Upper lobe of right lung (tissue), 1 donor: ENCODE results near the gene CAPN14. TPM values are rescaled to one million over a fixed set of nuclear protein-coding genes. Genes with fewer than 3 reads are reported as not detected.
A peak's percentile ranks its signal among the peaks of the same experiment; 100 is the strongest.

ENCODE experiments used
- ATAC-seq: fragments of 200-7000 bp; cut with Tn5 transposase; one replicate; pipeline ENCODE4 v1.9.1; 2020; ENCODE audit warnings: mild to moderate bottlenecking, moderate library complexity
- DNase-seq: peaks from one replicate; pipeline ENCODE4 v3.0.0-alpha.2; 2020
- H3K27ac ChIP-seq: fragments of 200-600 bp; one replicate; pipeline ENCODE4 v1.8.0; 2022
- H3K27me3 ChIP-seq: fragments of 200-600 bp; one replicate; pipeline ENCODE4 v1.8.0; 2022; ENCODE audit warnings: mild to moderate bottlenecking
- H3K36me3 ChIP-seq: fragments of 200-600 bp; one replicate; pipeline ENCODE4 v1.8.0; 2022
- H3K4me1 ChIP-seq: fragments of 200-600 bp; one replicate; pipeline ENCODE4 v1.8.0; 2022
- H3K4me3 ChIP-seq: fragments of 200-600 bp; one replicate; pipeline ENCODE4 v1.8.0; 2022; ENCODE audit warnings: mild to moderate bottlenecking
- H3K9me3 ChIP-seq: fragments of 200-600 bp; one replicate; pipeline ENCODE4 v1.8.0; 2022
- intact Hi-C: fragments of 100-400 bp; cut with DNase I; formaldehyde crosslinking; loops from one replicate; pipeline ENCODE4 v1.11.0; 2022
- total RNA-seq: library from RNA; stranded (reverse); fragmentation: NEBNext Ultra II Directional; extraction: Animal tissue kit (Norgen Biotek cat#: 25700); gene quantifications from one replicate; pipeline ENCODE4 v1.2.1, GENCODE V29; 2021
- TF ChIP-seq, protein P1 (sequence below): fragments of 200-600 bp; IDR thresholded peaks from one replicate; pipeline ENCODE4 v1.8.0; 2022; ENCODE audit warnings: antibody characterized with exemption
- donor health status: DM: no; HTN: yes; CAD: no; lungs with severe emphysema.

Gene CAPN14
- total RNA-seq, 1 donor from 2014 or later = 0.26 TPM

- DNase-seq (no peak), ATAC-seq (peak; percentile 16)
- Histone ChIP-seq H3K27me3 (no peaks in the 10 kb centered on the region), H3K4me1 (no peaks in the 10 kb centered on the region), H3K27ac (peak overlapping the region; percentile 68), H3K36me3 (no peaks in the 10 kb centered on the region), H3K9me3 (no peaks in the 10 kb centered on the region), H3K4me3 (no peak overlapping the region)
- intact Hi-C loops = no loop called here
- TF ChIP-seq, protein P1, sequence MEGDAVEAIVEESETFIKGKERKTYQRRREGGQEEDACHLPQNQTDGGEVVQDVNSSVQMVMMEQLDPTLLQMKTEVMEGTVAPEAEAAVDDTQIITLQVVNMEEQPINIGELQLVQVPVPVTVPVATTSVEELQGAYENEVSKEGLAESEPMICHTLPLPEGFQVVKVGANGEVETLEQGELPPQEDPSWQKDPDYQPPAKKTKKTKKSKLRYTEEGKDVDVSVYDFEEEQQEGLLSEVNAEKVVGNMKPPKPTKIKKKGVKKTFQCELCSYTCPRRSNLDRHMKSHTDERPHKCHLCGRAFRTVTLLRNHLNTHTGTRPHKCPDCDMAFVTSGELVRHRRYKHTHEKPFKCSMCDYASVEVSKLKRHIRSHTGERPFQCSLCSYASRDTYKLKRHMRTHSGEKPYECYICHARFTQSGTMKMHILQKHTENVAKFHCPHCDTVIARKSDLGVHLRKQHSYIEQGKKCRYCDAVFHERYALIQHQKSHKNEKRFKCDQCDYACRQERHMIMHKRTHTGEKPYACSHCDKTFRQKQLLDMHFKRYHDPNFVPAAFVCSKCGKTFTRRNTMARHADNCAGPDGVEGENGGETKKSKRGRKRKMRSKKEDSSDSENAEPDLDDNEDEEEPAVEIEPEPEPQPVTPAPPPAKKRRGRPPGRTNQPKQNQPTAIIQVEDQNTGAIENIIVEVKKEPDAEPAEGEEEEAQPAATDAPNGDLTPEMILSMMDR = no peak
These were observed 36.2 kb upstream of the CAPN14 start for GRCh38 chr2:31253356-31254131.

DNA sequence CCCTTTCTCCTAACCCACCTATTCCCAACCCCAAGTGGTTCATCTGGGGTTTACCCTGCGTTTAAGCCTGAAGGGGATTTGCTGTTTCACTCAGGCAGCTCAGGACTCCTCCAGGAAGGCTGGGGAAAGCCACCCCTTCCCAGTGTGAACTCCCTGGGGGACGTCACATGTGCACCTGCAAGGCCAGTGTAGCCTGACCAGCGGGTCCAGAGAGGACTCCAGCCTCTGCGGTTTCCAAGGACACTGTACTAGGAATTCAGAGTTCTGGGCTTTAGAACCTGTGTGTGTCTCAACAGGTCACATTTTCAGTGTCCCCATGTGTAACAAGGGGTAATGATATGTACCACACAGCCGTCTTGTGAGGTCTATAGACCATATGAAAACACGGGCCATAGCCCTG is 34.5 kb upstream of the CAPN14 start:
- TF ChIP-seq, protein P1 = no peak
- Histone ChIP-seq H3K4me3 (no peak overlapping the region), H3K27ac (no peak overlapping the region), H3K36me3 (no peaks in the 10 kb centered on the region), H3K4me1 (no peaks in the 10 kb centered on the region), H3K9me3 (no peaks in the 10 kb centered on the region), H3K27me3 (no peaks in the 10 kb centered on the region)
- ATAC-seq (no peak), DNase-seq (no peak)
- intact Hi-C loops = no loop called here

GRCh38 chr2:31251018-31251417 is 33.7 kb upstream of the CAPN14 start:
- TF ChIP-seq, protein P1 = no peak
- Histone ChIP-seq H3K27me3 (no peaks in the 10 kb centered on the region), H3K9me3 (no peaks in the 10 kb centered on the region), H3K27ac (no peak overlapping the region), H3K4me1 (no peaks in the 10 kb centered on the region), H3K36me3 (no peaks in the 10 kb centered on the region), H3K4me3 (no peak overlapping the region)
- DNase-seq (no peak), ATAC-seq (no peak)
- intact Hi-C loops = no loop called here

GRCh38 chr2:31249009-31249690 is 31.8 kb upstream of the CAPN14 start:
- ATAC-seq (no peak), DNase-seq (no peak)
- Histone ChIP-seq H3K4me1 (no peaks in the 10 kb centered on the region), H3K36me3 (no peaks in the 10 kb centered on the region), H3K27me3 (no peaks in the 10 kb centered on the region), H3K4me3 (no peak overlapping the region), H3K9me3 (no peaks in the 10 kb centered on the region), H3K27ac (no peak overlapping the region)
- intact Hi-C loops = no loop called here
- TF ChIP-seq, protein P1 = no peak

- Histone ChIP-seq H3K4me3 (no peak overlapping the region), H3K9me3 (no peaks in the 10 kb centered on the region), H3K4me1 (no peaks in the 10 kb centered on the region), H3K36me3 (no peaks in the 10 kb centered on the region), H3K27me3 (no peaks in the 10 kb centered on the region), H3K27ac (no peak overlapping the region)
- DNase-seq (no peak), ATAC-seq (no peak)
- TF ChIP-seq, protein P1 = no peak
- intact Hi-C loops = no loop called here
These were observed 30.8 kb upstream of the CAPN14 start for GRCh38 chr2:31248139-31248538.
